Loucy (cell line): ENCODE results near the gene EFS.

Source experiments
- EZH2phosphoT487 ChIP-seq: fragments of 200-600 bp; IDR thresholded peaks from 2 replicates; pipeline ENCODE4 v1.6.1; 2018; ENCODE audit warnings: antibody characterized with exemption, mild to moderate bottlenecking, moderate library complexity, borderline replicate concordance
- TF ChIP-seq, protein P1 (sequence below): fragments of 200-600 bp; sonication (generic); conservative IDR thresholded peaks from 2 replicates; pipeline ENCODE4 v1.5.1; 2014; ENCODE audit warnings: mild to moderate bottlenecking, antibody characterized with exemption, low read length

DNA sequence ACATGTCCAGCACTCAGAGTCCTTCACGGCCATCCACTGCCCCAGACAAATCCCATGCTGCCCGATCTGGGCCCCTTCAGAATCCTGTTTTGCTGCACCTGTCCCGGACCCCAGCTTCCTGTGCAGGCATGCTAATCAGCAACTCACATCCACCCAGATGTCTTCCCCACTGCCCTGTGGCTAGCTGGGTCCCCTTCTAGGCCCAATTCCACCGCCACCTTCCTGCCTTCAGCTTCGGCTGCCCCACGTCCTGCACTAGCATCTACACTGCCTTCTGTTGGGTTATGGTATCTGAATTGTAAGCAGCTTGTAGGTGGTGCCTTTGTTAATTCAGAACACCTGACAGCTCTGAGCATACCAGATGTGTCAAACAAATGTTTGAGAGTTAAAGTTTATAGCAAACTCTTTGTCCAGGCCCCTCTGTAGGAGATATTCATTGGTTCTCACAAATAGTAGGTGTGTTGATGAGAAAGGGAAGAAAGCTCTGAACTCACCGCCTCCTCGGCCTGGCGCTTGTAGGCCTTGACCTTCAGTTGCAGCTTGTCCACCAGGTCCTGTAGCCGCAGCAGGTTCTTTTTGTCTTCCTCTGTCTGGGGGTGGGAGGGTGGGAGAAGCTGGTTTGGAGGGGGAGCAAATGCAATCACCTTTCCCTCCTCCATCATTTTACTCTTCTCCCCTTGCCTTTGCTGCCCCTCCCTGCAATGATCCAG is 17.9 kb upstream of the EFS start:
- TF ChIP-seq, protein P1, sequence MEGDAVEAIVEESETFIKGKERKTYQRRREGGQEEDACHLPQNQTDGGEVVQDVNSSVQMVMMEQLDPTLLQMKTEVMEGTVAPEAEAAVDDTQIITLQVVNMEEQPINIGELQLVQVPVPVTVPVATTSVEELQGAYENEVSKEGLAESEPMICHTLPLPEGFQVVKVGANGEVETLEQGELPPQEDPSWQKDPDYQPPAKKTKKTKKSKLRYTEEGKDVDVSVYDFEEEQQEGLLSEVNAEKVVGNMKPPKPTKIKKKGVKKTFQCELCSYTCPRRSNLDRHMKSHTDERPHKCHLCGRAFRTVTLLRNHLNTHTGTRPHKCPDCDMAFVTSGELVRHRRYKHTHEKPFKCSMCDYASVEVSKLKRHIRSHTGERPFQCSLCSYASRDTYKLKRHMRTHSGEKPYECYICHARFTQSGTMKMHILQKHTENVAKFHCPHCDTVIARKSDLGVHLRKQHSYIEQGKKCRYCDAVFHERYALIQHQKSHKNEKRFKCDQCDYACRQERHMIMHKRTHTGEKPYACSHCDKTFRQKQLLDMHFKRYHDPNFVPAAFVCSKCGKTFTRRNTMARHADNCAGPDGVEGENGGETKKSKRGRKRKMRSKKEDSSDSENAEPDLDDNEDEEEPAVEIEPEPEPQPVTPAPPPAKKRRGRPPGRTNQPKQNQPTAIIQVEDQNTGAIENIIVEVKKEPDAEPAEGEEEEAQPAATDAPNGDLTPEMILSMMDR, result no peak
- TF ChIP-seq EZH2phosphoT487, result no peak
